Neuronal stem cell (in vitro differentiated cells): ENCODE results near the gene MTMR3.
A peak's percentile ranks its signal among the peaks of the same experiment; 100 is the strongest.

Experiments
- DNase-seq: peaks from one replicate; pipeline ENCODE4 v3.0.0-alpha.2; 2013; ENCODE audit warnings: low spot score
- H2AFZ ChIP-seq: one replicate; pipeline ENCODE4 v1.6.1; 2013; ENCODE audit warnings: mild to moderate bottlenecking, low read length, inconsistent platforms
- H2AK5ac ChIP-seq: 2 replicates; pipeline ENCODE4 v1.6.1; 2013; ENCODE audit warnings: low read depth, mild to moderate bottlenecking, inconsistent platforms, low read length, moderate library complexity, mixed read lengths
- H2BK120ac ChIP-seq: 2 replicates; pipeline ENCODE4 v1.6.1; 2013; ENCODE audit warnings: low read depth, mild to moderate bottlenecking, inconsistent platforms, low read length, moderate library complexity, mixed read lengths
- H2BK12ac ChIP-seq: one replicate; pipeline ENCODE4 v1.6.1; 2013; ENCODE audit warnings: low read length, inconsistent platforms
- H2BK15ac ChIP-seq: 2 replicates; pipeline ENCODE4 v1.6.1; 2013; ENCODE audit warnings: mild to moderate bottlenecking, low read length, inconsistent platforms, mixed read lengths
- H2BK5ac ChIP-seq: one replicate; pipeline ENCODE4 v1.6.1; 2013; ENCODE audit warnings: inconsistent platforms, mild to moderate bottlenecking, low read length, moderate library complexity
- H3K14ac ChIP-seq: one replicate; pipeline ENCODE4 v1.6.1; 2013; ENCODE audit warnings: low read length, inconsistent platforms
- H3K18ac ChIP-seq: 2 replicates; pipeline ENCODE4 v1.6.1; 2013; ENCODE audit warnings: low read length, inconsistent platforms
- H3K23ac ChIP-seq: 2 replicates; pipeline ENCODE4 v1.6.1; 2013; ENCODE audit warnings: low read depth, mild to moderate bottlenecking, mixed read lengths, low read length, inconsistent platforms; ENCODE audit not compliant: poor library complexity
- H3K27ac ChIP-seq: replicated peaks from 3 replicates; pipeline ENCODE4 v1.5.1; 2013; ENCODE audit warnings: low read length, inconsistent platforms
- H3K27me3 ChIP-seq, 3 experiments: 2 replicates each; pipeline ENCODE4 v1.6.1; 2013; ENCODE audit warnings: low read length in 3 of 3, mild to moderate bottlenecking in 2 of 3, inconsistent platforms in 1 of 3, low read depth in 1 of 3, mixed read lengths in 1 of 3, moderate library complexity in 1 of 3; ENCODE audit not compliant: control insufficient read depth in 3 of 3, insufficient read depth in 3 of 3
- H3K36me3 ChIP-seq, 2 donors: replicated peaks in 1 of 2; 2 replicates each; pipeline ENCODE4 v1.6.1; 2013; ENCODE audit warnings: low read length in 2 of 2; ENCODE audit not compliant: control insufficient read depth in 2 of 2, insufficient read depth in 2 of 2
- H3K4ac ChIP-seq: 2 replicates; pipeline ENCODE4 v1.6.1; 2013; ENCODE audit warnings: inconsistent platforms, mild to moderate bottlenecking, low read length, moderate library complexity
- H3K4me1 ChIP-seq, 2 donors: 1 replicate in 1 of 2; 2 replicates in 1 of 2; pipeline ENCODE4 v1.6.1; 2013; ENCODE audit warnings: low read length in 2 of 2, low read depth in 1 of 2; ENCODE audit not compliant: control insufficient read depth in 2 of 2, insufficient read depth in 1 of 2
- H3K4me2 ChIP-seq: one replicate; pipeline ENCODE4 v1.6.1; 2013; ENCODE audit warnings: mild to moderate bottlenecking, low read length, inconsistent platforms; ENCODE audit not compliant: insufficient read depth, poor library complexity, severe bottlenecking
- H3K4me3 ChIP-seq, 2 donors: 2 replicates each; pipeline ENCODE4 v1.5.1; 2013; ENCODE audit warnings: low read length in 2 of 2, mild to moderate bottlenecking in 2 of 2, inconsistent platforms in 1 of 2, moderate library complexity in 1 of 2
- H3K79me1 ChIP-seq: one replicate; pipeline ENCODE4 v1.6.1; 2013; ENCODE audit warnings: low read depth, mild to moderate bottlenecking, inconsistent platforms, low read length, moderate library complexity
- H3K9ac ChIP-seq: one replicate; pipeline ENCODE4 v1.6.1; 2013; ENCODE audit warnings: mild to moderate bottlenecking, low read depth, low read length, inconsistent platforms; ENCODE audit not compliant: poor library complexity
- H3K9me3 ChIP-seq, 2 donors: replicated peaks in 1 of 2; 2 replicates each; pipeline versions ENCODE3 to v1.6.1; 2013; ENCODE audit warnings: low read length in 2 of 2, mild to moderate bottlenecking in 2 of 2, inconsistent platforms in 1 of 2, low read depth in 1 of 2, mixed read lengths in 1 of 2, moderate library complexity in 1 of 2; ENCODE audit not compliant: control insufficient read depth in 2 of 2, insufficient read depth in 1 of 2
- H4K8ac ChIP-seq: one replicate; pipeline ENCODE4 v1.6.1; 2013; ENCODE audit warnings: low read depth, mild to moderate bottlenecking, inconsistent platforms, low read length, moderate library complexity
- H4K91ac ChIP-seq: one replicate; pipeline ENCODE4 v1.6.1; 2013; ENCODE audit warnings: low read length, low read depth, mild to moderate bottlenecking, inconsistent platforms; ENCODE audit not compliant: poor library complexity
- WGBS, 2 donors: extraction: QIAGEN DNeasy Blood & Tissue Kit; methylation state at CpG; one replicate each; pipeline ENCODE4 v1.1.7; 2013; ENCODE audit warnings: missing lambda C conversion rate in 2 of 2, mixed read lengths in 1 of 2; ENCODE audit not compliant: insufficient read length in 2 of 2, insufficient replicate concordance in 1 of 2; ENCODE audit errors: extremely low coverage in 2 of 2; 5-methylcytosine and 5-hydroxymethylcytosine counted together

Gene MTMR3

DNA sequence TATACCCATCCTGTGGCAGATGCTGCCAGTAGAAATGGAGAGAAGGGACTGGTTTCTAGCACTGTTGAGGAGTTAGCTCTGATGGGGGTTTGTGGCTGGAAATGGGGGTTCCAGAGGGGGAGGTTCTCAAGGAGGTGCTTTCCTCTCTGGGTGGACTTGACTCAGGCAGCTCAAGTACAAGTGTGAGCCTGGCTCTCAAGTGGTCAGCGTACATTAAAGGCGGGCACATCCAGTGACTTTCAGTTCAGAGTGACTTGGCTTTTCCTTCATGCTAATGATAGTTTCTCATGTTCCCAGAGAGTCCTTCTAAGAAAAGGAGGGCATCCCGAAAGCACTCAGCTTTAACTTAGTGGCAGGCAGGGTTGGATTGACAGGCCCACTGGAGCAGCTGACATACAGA lies 138.4 kb downstream of the MTMR3 start:
- Histone ChIP-seq H2AFZ (no peak overlapping the region), H3K36me3 (peaks cover 43 to 98% of the 10 kb centered on the region in 2 donors), H3K4me1 (peaks cover 0 to 4% of the 10 kb centered on the region in 2 donors), H3K9ac (no peak overlapping the region), H2BK15ac (no peak overlapping the region), H3K4ac (no peak overlapping the region), H2BK120ac (no peak overlapping the region), H3K18ac (no peak overlapping the region), H2BK12ac (no peak overlapping the region), H3K79me1 (no peaks in the 10 kb centered on the region), H3K4me3 (no peak overlapping the region), H3K27me3 (no peaks in the 10 kb centered on the region), H3K4me2 (no peak overlapping the region), H2AK5ac (no peak overlapping the region), H3K14ac (no peak overlapping the region), H3K9me3 (no peaks in the 10 kb centered on the region), H3K27ac (no peak overlapping the region), H2BK5ac (no peak overlapping the region), H4K8ac (no peak overlapping the region), H4K91ac (no peak overlapping the region), H3K23ac (no peak overlapping the region)
- no peak for DNase-seq
- WGBS, 2 donors: no CpG with 5 or more reads among the region's 3 CpGs

DNA sequence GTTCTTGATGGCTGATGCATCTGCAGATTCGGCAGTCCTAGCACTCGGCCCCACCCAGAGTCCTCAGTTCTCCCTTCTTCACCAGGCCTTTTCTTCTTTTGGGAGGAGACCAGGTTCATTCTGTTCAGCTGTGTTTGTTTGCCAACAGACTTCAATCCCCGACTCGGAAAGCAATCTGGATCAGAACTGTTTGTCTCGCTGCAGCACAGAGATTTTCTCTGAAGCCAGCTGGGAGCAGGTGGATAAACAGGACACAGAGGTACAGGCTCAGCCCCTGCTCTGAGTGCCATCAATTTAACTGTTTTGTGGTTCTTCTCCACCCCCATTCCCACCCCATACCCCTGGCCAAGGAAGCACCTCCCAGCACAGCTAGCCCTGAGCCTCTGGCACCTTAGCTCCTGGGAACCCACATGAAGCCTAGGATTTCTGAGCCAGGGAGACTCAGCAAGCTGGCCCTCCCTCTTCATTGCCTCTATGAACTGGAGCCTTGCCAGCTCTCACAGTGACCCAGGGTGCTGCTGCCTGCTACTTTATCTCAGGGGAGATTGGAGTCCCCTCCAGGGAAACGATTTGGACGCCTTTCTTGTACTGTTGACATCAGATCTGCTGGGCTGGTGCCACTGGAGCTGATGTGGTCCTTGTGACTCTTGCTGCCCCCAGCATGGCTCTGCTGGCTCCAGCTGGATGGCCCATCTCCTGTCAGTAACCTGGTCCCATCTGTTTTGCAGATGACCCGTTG lies 139.1 kb downstream of the MTMR3 start:
- no peak overlapping the region for H3K4me3 ChIP-seq
- no peak overlapping the region for H2BK15ac ChIP-seq
- H3K27me3 ChIP-seq: no peaks in the 10 kb centered on the region
- peaks cover 0 to 4% of the 10 kb centered on the region in 2 donors for H3K4me1 ChIP-seq
- H3K79me1 ChIP-seq: no peaks in the 10 kb centered on the region
- H2AFZ ChIP-seq: no peak overlapping the region
- H3K14ac ChIP-seq: no peak overlapping the region
- no peak overlapping the region for H3K23ac ChIP-seq
- H3K4ac ChIP-seq: no peak overlapping the region
- no peaks in the 10 kb centered on the region for H3K9me3 ChIP-seq
- H3K18ac ChIP-seq: no peak overlapping the region
- no peak overlapping the region for H3K9ac ChIP-seq
- H2BK12ac ChIP-seq: no peak overlapping the region
- no CpG with 5 or more reads among the region's 8 CpGs for WGBS, 2 donors
- H3K27ac ChIP-seq: no peak overlapping the region
- DNase-seq: no peak
- H2AK5ac ChIP-seq: no peak overlapping the region
- no peak overlapping the region for H2BK5ac ChIP-seq
- peaks cover 44 to 98% of the 10 kb centered on the region in 2 donors for H3K36me3 ChIP-seq
- no peak overlapping the region for H4K8ac ChIP-seq
- H4K91ac ChIP-seq: no peak overlapping the region
- no peak overlapping the region for H2BK120ac ChIP-seq
- no peak overlapping the region for H3K4me2 ChIP-seq

DNA sequence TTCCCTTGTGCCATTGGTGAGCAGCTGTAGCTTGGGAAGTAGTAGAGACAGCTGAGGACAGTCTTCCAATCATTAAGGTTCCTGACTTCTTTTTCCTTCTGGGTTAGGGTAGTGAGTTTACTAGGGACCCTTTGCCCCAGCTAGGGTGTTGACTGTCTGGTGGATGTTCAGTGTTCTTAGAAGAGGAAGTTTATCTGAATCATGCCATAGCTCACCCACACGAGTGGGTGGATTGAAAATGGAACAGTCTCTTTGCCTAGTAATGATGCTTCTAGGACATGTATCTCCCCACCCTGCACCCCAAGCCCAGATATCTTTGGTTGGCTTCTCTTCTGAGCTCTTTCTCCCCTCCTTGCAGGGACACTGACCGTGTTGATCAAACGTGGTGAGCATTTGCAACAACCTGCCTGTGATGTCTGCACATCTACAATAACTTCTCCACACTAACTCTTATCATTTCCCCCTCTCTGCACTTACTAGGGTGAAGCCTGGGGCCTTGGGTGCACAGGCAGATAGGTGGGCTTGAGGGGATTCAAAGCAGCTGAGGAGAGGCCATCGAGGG lies 140.2 kb downstream of the MTMR3 start:
- H3K36me3 ChIP-seq: peaks cover 39 to 98% of the 10 kb centered on the region in 2 donors
- no CpG with 5 or more reads among the region's 4 CpGs for WGBS, 2 donors

DNA sequence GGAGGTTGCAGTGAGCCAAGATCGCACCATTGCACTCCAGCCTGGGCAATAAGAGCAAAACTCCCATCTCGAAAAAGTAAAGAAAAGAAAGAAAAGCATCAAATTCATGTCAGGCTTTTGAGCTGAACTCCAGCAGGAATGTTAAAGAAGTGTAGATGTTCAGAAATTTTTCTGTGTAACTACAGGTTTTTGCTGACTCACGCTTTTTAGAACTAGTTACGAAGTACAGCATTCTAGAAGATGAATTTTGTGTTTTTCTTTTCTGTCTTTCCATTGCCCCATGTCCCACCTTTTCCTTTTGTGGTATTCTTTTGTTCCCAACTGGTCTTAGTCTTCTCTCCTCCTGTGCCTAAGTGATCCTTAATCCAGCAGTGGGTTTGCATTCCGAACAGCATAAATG lies 141.3 kb downstream of the MTMR3 start:
- H3K36me3 ChIP-seq: peaks cover 41 to 100% of the 10 kb centered on the region in 2 donors
- no CpG with 5 or more reads among the region's 5 CpGs for WGBS, 2 donors

More for the DNA sequence above, 140.2 kb downstream of the MTMR3 start:
- Histone ChIP-seq H3K23ac (no peak overlapping the region), H2BK15ac (no peak overlapping the region), H2AK5ac (no peak overlapping the region), H3K18ac (no peak overlapping the region), H3K4me1 (peaks cover 0 to 4% of the 10 kb centered on the region in 2 donors), H3K9me3 (no peaks in the 10 kb centered on the region), H3K27ac (no peak overlapping the region), H3K27me3 (no peaks in the 10 kb centered on the region), H2BK12ac (no peak overlapping the region), H4K91ac (no peak overlapping the region), H3K14ac (no peak overlapping the region), H3K4ac (no peak overlapping the region), H3K79me1 (no peaks in the 10 kb centered on the region), H4K8ac (no peak overlapping the region), H3K9ac (peak overlapping the region; percentile 66), H2BK120ac (no peak overlapping the region), H2AFZ (no peak overlapping the region), H3K4me2 (no peak overlapping the region), H3K4me3 (no peak overlapping the region), H2BK5ac (no peak overlapping the region)
- no peak for DNase-seq

More for the DNA sequence above, 141.3 kb downstream of the MTMR3 start:
- no peaks in the 10 kb centered on the region for H3K9me3 ChIP-seq
- no peak overlapping the region for H3K27ac ChIP-seq
- H2BK12ac ChIP-seq: no peak overlapping the region
- no peak overlapping the region for H3K18ac ChIP-seq
- H3K27me3 ChIP-seq: no peaks in the 10 kb centered on the region
- no peak overlapping the region for H2AK5ac ChIP-seq
- H3K14ac ChIP-seq: no peak overlapping the region
- no peak overlapping the region for H3K4me3 ChIP-seq
- no peak overlapping the region for H3K23ac ChIP-seq
- no peak overlapping the region for H4K8ac ChIP-seq
- no peak overlapping the region for H3K4me2 ChIP-seq
- H3K4me1 ChIP-seq: peaks cover 0 to 4% of the 10 kb centered on the region in 2 donors
- no peak overlapping the region for H3K9ac ChIP-seq
- no peak overlapping the region for H4K91ac ChIP-seq
- no peak overlapping the region for H2BK15ac ChIP-seq
- no peak overlapping the region for H2BK120ac ChIP-seq
- no peak overlapping the region for H2AFZ ChIP-seq
- no peak overlapping the region for H3K4ac ChIP-seq
- H2BK5ac ChIP-seq: no peak overlapping the region
- DNase-seq: no peak
- no peaks in the 10 kb centered on the region for H3K79me1 ChIP-seq
